Measurements from ENCODE around the gene ITPRIPL1.

DNA sequence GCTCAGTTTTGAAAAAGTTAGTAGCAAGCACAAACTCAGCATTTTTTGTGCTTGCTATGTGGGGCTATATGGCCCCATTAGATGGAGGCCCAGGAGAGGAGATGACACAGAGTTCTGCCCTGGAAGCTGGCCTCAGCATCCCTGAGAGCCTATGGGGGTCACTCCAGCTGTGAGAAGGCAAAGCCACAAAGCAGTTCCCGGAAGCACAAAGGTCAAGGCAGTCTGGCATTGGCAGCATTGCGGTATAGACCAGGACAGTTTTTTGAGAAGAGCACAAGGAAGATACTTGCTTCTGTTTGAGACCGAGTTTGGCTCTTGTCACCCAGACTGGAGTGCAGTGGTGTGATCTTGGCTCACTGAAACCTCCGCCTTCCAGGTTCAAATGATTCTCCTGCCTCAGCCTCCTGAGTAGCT, 7.5 kb upstream of the ITPRIPL1 start:
- TF ChIP-seq CTCF (optimal IDR thresholded peaks at IDR 0.05 in 1 of 3, IDR thresholded peaks at IDR 0.05 in 1 of 3, conservative IDR thresholded peaks at IDR 0.05 in 1 of 3; ENCODE audit: extremely low read depth in 1 of 3, insufficient read depth in 2 of 3, low read length in 3 of 3) (no peak), EZH2 (IDR thresholded peaks at IDR 0.05; ENCODE audit: low read length) (no peak)
